AG04450 (cell line): Measurements from ENCODE around the gene PIR. TPM values are rescaled to one million over a fixed set of nuclear protein-coding genes. Genes with fewer than 3 reads are reported as not detected.

Source experiments
- CTCF ChIA-PET: fragments of 300-600, 350-600 bp; formaldehyde crosslinking; extraction: SDS; loops from one replicate; lab custom pipeline; 2022; ENCODE audit warnings: antibody characterized with exemption, inconsistent platforms; lab: Charles Lee
- POLR2A ChIA-PET: fragments of 350-600 bp; formaldehyde crosslinking; extraction: SDS; loops from one replicate; lab custom pipeline; 2021; ENCODE audit warnings: antibody characterized with exemption, inconsistent platforms; lab: Yijun Ruan, JAX
- DNase-seq: peaks from one replicate; pipeline ENCODE4 v3.0.0-alpha.2; 2011; ENCODE audit warnings: low read depth, low spot score
- H3K27ac ChIP-seq: one replicate; pipeline ENCODE4 v1.5.1; 2012; ENCODE audit warnings: low read depth, low read length, control low read depth
- H3K27me3 ChIP-seq: one replicate; pipeline ENCODE4 v1.6.0; 2012; ENCODE audit warnings: low read length; ENCODE audit not compliant: control insufficient read depth, insufficient read depth
- H3K4me3 ChIP-seq: 2 replicates; pipeline ENCODE4 v1.5.1; 2011; ENCODE audit warnings: mild to moderate bottlenecking, low read depth, low read length, control low read depth
- H3K9me3 ChIP-seq: 2 replicates; pipeline ENCODE4 v1.5.1; 2012; ENCODE audit warnings: low read length; ENCODE audit not compliant: control insufficient read depth, insufficient read depth
- polyA plus RNA-seq: library from polyadenylated mRNA; depleted of rRNA; stranded (reverse); fragments of >200 nt; gene quantifications from 2 replicates; pipeline ENCODE4 v1.2.3, GENCODE V29; 2011
- TF ChIP-seq, protein P1 (sequence below): IDR thresholded peaks from 2 replicates; pipeline ENCODE4 v1.5.1; 2011; ENCODE audit warnings: low read depth, low read length, control low read depth, inconsistent platforms

The PIR gene
- polyA plus RNA-seq, 1 experiment = 42.5 TPM

DNA sequence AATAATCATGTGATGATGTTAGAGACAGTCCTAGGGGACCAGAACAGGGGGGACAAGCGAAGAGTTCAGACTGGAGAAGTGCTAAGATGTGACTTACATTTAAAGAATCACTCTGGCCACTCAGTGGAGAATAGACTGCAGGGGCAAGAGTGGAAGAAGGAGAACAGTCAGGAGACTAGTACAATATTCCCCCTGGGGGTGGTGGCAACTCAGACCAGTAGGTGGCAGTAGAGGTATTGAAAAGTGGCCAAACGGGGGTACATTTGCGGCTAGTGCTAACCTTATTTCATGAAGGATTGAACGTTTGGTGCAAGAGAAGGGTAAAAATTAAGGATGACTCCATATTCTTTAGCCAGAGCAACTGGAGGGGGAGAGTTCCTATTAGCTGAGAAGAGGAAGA is 4.7 kb upstream of the PIR start:
- DNase-seq = no peak
- TF ChIP-seq, protein P1, sequence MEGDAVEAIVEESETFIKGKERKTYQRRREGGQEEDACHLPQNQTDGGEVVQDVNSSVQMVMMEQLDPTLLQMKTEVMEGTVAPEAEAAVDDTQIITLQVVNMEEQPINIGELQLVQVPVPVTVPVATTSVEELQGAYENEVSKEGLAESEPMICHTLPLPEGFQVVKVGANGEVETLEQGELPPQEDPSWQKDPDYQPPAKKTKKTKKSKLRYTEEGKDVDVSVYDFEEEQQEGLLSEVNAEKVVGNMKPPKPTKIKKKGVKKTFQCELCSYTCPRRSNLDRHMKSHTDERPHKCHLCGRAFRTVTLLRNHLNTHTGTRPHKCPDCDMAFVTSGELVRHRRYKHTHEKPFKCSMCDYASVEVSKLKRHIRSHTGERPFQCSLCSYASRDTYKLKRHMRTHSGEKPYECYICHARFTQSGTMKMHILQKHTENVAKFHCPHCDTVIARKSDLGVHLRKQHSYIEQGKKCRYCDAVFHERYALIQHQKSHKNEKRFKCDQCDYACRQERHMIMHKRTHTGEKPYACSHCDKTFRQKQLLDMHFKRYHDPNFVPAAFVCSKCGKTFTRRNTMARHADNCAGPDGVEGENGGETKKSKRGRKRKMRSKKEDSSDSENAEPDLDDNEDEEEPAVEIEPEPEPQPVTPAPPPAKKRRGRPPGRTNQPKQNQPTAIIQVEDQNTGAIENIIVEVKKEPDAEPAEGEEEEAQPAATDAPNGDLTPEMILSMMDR = peak; percentile 60

GRCh38 chrX:15496824-15497223 is 3.7 kb upstream of the PIR start:
- TF ChIP-seq, protein P1 = no peak
- ChIA-PET CTCF (interaction anchor here (0.6 to 1.4 kb wide), 3 partner anchors 29 to 176 kb away, joined by 5 to 6 read pairs (median 5); no protein-coding TSS in a partner anchor), POLR2A (no interaction called here)
- Histone ChIP-seq H3K27me3 (no peaks in the 10 kb centered on the region), H3K4me3 (no peak overlapping the region), H3K27ac (no peak overlapping the region), H3K9me3 (no peaks in the 10 kb centered on the region)
- DNase-seq = no peak

More for the DNA sequence above, 4.7 kb upstream of the PIR start:
- Histone ChIP-seq H3K27me3 (no peaks in the 10 kb centered on the region), H3K4me3 (no peak overlapping the region), H3K9me3 (no peaks in the 10 kb centered on the region), H3K27ac (no peak overlapping the region)
- ChIA-PET POLR2A (no interaction called here), CTCF (no interaction called here)

DNA sequence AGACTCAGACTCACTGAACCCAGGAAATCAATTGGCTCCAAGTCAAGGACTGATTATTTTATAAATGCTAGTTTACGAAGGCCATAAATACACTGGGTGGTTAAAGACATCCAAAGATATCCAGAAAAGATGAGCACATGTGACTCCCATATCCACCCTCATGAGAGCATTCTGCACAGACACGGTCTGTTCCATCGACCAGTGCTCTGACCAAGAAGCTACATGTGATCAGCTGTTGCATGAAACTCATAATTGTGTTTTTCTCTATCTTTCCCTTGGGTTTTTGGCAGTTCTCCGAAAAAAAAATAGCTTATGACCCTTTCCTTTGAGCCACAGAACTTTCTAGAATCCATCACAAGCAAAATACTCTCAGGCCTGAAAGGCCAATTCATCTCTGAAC is 2.7 kb upstream of the PIR start:
- Histone ChIP-seq H3K27ac (no peak overlapping the region), H3K27me3 (no peaks in the 10 kb centered on the region), H3K4me3 (no peak overlapping the region), H3K9me3 (no peaks in the 10 kb centered on the region)
- TF ChIP-seq, protein P1 = no peak
- ChIA-PET CTCF (interaction anchor here (0.5 to 1.4 kb wide), 5 partner anchors 30 to 1396 kb away, joined by 3 to 5 read pairs (median 4); no protein-coding TSS in a partner anchor), POLR2A (no interaction called here)
- no peak for DNase-seq

- CTCF ChIA-PET = interaction anchor here (1.4 kb wide), 1 partner anchor 143 kb away, joined by 5 read pairs; no protein-coding TSS in a partner anchor
- no peaks in the 10 kb centered on the region for H3K27me3 ChIP-seq
- POLR2A ChIA-PET = no interaction called here
- DNase-seq = no peak
- no peaks in the 10 kb centered on the region for H3K9me3 ChIP-seq
- H3K4me3 ChIP-seq = peak overlapping the region; percentile 66
- peak overlapping the region; percentile 52 for H3K27ac ChIP-seq
- TF ChIP-seq, protein P1 = no peak
Observed at GRCh38 chrX:15492469-15492868, 664 bp downstream of the PIR start.

- Histone ChIP-seq H3K9me3 (no peaks in the 10 kb centered on the region), H3K27me3 (no peaks in the 10 kb centered on the region), H3K27ac (no peak overlapping the region), H3K4me3 (no peak overlapping the region)
- POLR2A ChIA-PET = no interaction called here
- TF ChIP-seq, protein P1 = no peak
- CTCF ChIA-PET = interaction anchor here (1.0 to 1.7 kb wide), 2 partner anchors 13 to 284 kb away, joined by 3 to 4 read pairs; no protein-coding TSS in a partner anchor
- no peak for DNase-seq
Observed at GRCh38 chrX:15483891-15484290, 9.2 kb downstream of the PIR start.
